GM19455 (cell line): ENCODE data around the gene PTTG1.

Source experiments
- ATAC-seq: cut with Tn5 transposase; IDR thresholded peaks from one replicate; pipeline ENCODE4 v1.9.1; 2021; ENCODE audit not compliant: unreplicated experiment

PTTG1 gene

DNA sequence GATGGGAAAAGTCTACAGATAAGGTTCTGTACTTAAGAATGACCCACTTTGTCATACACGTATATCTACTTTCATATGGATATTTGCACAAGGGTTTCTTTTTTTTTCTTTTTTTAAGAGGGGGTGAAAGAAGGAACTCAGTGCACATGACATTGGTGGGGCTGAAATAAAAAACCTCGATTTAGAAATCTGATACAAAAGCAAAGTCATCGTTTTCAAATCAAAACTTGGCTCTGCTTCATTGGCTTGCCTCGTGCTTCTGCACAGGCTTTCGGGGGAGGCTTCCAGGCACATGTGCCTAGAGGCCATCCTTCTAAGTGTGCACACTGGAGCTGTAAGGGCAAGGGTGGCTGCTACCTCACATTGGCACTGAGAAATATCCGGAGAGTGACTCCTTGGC is 31.1 kb downstream of the PTTG1 start:
- ATAC-seq = no peak

DNA sequence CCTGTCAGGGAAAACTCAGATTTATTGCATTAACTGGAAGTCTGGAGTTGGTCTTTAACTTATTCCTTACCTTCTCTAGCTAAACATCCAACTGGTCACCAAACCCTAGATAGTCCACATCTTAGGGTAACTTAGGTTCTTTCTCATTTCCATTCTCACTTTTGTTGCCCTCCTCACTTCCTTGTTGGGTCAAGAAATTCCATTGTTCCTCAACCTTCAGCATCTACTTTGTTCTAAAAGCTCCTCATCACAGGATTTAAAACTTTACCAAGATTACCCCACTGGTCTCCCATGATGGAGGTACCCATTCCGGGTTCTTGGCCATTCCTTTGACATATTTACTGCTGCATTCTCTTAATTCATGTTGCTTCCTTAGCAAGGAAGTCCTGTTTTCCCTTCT is 32.1 kb downstream of the PTTG1 start:
- ATAC-seq = no peak

DNA sequence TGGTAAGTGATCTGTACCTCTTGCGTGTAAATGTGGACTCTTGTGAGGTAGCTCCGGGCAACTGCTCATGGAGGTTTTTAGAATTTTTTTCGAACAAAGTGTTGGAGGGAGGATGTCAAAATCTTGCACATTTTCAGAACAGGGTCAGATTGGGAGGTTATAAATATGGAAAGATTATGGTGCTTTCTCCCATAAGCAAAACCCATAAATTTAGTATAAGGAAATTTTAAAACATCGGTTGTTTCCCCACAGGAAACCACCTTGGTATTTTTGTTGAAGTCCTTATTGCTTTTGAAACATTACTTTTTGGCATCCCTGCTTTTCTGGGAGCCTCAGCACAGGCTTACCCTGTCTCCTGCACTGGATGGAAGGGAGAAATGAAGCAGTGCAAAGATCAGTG is 33.9 kb downstream of the PTTG1 start:
- no peak for ATAC-seq

DNA sequence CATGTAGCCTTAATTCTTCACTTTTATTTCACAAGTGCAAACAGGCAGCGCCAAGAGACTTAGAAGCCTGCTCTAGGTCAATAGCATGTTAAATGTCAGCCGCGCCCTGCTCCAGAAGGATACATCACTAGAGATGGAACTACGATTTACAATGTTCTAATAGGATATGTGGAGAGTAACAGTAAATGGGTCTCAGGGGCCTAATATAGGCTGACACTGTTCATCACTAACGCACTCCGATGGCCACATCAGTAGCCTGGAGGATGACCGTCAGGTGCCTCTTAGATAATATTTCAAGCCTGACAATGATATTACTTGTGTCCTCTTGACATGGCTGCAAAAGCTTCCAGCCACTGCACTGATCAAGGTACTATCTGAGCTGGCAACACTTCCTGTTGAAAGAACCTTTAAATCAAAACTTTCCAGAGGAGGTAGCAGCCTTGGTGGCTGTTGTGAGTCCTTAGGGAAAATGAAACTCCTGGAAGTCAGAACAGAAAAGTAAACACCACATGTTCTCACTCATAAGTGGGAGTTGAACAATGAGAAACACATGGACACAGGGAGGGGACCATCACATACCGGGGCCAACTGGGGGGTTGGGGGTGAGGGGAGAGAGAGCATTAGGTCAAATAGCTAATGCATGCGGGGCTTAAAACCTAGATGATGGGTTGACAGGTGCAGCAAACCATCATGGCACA is 35.0 kb downstream of the PTTG1 start:
- no peak for ATAC-seq

DNA sequence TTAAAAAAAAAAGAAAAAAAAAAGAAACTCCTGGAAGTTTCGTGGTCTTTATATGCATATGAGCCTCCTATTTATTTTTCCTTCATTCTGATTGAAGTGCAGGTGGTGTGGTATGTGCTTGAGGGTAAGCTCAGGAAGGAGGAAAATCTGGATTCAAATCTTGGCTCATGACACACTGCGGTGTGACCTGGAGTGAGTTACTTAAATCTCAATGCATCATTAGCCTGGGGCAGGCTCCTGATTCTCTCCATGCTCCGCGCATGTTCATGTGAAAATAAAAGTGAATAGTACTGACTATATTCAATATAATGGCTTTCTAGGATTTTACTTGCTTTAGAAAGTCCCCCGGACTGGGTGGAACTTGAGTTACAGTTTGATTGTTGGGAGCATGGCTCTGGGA is 35.6 kb downstream of the PTTG1 start:
- no peak for ATAC-seq

DNA sequence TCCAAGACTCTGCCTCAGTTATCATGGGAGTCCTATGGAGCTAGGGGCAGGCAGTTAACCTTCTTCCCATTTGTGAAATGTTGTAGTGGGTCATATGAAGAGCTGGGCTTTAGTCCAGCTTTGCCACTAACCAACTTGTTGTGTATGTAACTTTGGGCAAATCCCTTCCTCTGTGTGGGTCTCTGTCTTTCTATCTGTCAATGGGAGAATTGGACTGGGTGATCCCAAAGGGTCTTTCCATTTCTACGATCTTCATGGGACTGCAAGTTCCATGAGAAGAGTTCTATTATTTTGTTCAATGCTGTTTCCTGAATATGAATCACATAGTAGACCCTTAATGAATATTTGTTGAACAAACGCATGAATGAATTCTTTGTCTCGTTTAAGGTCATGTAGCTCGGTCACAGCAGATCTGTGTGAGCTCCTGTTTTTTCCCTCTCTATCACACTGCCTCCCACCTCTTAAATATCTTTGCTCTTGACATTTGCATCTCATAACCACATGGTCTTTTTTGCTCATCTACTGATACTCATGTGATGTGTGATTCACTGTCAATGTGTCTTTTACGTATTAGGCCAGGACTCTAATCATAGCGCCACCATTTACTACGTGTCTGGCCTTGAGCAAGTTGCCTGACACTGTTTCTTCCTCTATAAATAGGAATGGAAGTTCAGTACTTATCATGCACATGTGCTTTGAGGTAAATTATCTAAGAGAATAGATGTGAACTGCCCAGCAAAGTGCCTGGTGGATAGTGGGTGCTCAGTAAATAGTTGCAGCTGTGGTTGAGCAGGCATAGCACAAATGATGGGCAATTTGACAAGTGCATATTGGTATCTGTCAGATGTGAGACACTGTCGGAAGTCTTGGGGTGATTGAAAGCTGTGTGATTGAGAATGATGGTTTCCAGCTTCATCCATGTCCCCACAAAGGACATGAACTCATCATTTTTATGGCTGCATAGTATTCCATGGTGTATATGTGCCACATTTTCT is 37.4 kb downstream of the PTTG1 start:
- peak; percentile 56 for ATAC-seq

DNA sequence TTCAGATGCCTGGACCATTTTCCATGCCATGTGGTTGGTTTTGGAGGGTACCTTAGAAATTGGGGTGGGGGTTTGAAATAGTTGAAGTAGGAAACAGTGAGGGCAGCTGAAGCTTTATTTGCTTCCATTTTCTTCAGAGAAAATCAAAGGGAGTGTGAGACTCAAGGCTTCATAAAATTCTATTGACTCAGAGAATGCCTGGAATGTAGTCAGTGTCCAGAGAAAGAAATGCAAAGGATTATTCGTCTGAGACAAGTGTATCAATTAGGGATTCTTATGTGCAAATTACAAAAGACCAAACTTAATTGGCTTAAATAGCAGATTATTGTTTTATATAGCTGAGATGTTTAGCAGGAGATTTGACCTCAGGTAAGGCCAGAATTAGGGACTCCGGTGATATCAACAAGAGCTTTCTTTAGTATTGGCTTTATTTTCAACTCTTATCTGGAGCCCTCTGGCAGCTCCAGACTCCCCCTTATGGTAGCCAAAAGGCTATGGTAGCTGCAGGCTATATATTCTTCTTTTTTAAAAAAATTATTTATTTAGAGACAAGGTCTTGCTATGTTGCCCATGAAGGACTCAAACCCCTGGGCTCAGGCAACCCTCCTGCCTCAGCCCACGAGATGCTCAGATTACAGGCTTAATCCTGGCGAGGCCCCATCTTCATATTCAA is 38.9 kb downstream of the PTTG1 start:
- ATAC-seq = no peak

DNA sequence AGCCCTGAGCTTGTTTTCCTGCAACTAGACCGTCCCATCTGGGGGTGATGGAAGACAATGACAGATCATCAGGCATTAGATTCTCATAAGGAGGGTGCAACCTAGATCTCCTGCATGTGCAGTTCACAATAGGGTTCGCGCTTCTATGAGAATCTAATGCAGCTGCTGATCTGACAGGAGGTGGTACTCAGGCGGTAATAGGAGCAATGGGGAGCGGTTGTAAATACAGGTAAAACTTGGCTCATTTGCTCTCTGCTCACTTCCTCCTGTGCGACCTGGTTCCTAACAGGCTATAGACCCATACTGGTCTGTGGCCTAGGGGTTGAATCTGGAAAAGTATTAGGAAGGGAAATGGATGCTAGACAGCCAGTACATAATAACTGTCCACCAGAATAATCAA is 39.7 kb downstream of the PTTG1 start:
- no peak for ATAC-seq

DNA sequence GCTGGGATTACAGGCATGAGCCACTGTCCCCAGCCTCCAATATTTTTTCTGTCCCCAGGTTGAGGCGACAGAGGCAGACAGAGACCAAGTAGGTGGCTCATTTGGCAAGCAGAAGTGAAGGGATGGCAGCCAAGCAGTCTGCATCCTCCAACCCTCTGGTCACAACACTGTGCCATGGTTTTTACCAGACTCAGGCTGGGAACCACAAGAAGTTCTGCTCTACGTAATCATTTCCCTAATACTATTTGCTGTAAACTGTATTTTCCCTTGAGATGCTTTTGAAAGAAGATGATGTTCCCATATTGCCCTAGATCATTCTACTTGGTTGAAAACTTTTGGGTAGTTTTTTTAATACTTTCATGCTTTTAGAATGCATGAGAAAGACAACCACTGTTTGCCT is 40.5 kb downstream of the PTTG1 start:
- no peak for ATAC-seq

DNA sequence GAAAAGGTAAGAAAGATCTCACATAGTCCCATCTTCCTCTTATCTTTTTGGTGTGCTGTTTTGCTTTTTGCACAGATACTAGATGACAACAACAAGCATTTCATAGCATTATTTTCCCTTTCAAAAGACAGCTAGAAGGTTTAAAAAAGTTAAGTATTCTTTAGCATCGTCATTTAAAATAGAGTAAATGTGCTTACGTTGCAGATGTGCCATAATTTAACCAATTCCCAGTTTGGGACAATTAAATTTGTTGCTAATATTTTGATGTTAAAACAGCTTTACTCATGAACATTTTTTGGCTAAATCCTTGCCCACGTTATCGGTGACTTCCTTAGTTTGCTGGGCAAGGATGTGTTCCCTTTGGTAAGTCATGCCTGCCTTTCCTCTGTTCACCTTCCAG is 41.6 kb downstream of the PTTG1 start:
- no peak for ATAC-seq

DNA sequence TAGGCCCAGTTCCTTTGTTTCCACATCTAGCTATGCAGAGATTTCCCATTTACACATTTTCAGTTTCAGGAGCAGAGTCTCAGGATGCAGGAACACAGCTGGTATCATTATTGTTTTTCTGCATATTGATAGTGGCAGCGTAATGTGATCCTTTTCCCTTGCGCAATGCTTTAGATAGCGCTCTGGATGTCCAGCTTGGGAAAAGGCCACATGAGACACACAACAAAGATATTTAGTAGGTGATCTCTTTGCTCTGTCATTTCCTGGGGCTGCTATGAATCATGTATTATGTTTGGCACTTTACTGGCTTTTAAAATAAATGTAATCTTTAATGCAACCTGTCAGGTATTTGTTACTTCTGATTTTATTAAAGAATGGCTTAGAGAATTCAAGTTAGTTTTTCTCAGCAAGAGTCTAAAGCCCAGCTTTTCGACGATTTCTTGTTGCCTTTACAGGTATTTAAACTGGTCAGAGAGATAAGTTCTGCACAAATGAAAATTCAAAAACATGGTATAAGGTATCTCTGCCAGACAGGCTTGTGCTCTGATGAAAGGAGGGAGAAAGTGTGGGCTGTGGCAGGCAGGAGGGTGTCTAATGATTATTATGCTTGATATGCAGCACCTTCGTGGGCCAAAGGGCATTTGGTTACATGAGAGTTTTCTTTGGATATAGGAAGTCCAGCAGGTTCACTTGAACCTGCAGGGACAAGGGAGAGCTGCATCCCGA is 42.2 kb downstream of the PTTG1 start:
- ATAC-seq = no peak

DNA sequence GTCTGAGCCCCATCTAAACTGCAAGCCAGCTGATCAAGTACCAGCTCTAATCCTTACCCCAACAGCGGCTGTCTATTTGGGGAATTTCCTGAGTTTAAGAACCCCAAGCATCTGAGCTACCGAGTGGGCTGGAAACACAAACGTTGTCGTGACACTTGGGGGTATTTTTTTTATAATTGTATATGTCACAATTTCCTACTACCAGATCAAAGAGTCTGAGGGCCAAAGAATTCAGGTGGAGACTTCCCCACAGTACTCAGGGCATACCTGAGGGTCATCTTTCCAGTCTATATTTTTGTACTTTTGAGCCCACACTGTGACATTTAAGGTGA is 42.8 kb downstream of the PTTG1 start:
- ATAC-seq = no peak

DNA sequence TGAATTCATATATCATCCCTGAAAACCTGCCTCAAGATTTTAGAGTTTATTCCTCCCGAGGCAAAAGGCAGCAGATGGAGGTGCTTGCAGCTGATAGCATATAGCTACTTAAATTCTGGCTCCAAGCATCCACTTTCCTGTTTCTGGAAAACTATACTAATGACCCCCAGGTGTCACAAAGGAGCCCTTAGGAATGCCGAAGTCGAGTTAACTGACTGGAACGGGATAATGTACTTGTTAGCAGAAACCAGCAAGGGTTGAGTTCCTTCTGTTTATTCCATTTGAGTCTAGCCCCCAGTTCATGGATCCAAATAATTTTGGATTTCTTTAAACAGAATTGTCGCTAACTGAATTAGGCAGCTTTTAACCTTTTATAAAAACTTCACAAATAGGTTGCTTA is 44.5 kb downstream of the PTTG1 start:
- ATAC-seq = no peak

DNA sequence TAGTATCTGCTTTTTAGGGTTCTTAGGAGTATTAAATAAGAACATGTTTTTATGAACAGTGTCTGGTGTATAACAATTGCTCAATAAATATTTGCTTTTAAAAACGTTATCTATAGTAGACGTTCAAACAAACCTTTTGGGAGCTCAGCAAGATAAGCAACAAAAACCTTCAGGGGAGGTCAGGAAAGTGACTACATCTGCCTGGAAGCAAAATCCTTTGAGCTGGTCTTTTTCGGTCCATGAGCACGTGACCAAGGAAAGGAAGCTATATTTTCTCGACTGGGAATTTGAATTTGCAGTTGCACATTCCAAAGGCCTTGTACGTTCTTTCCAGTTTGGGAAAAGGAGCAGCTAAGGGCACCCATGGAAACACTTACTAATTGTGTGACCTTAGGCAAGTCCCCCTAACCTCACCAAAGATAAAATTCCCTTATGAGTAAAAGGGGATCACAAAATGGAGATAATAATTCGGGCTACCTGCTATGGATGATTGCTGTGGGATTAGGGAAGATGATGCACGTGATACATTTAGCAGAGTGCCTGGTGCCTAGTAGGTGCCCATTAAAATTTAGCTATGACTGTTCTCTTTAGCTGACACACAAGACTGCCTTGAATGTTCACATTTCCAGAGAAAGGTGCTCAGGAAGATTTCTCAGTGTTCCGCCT is 45.4 kb downstream of the PTTG1 start:
- no peak for ATAC-seq

DNA sequence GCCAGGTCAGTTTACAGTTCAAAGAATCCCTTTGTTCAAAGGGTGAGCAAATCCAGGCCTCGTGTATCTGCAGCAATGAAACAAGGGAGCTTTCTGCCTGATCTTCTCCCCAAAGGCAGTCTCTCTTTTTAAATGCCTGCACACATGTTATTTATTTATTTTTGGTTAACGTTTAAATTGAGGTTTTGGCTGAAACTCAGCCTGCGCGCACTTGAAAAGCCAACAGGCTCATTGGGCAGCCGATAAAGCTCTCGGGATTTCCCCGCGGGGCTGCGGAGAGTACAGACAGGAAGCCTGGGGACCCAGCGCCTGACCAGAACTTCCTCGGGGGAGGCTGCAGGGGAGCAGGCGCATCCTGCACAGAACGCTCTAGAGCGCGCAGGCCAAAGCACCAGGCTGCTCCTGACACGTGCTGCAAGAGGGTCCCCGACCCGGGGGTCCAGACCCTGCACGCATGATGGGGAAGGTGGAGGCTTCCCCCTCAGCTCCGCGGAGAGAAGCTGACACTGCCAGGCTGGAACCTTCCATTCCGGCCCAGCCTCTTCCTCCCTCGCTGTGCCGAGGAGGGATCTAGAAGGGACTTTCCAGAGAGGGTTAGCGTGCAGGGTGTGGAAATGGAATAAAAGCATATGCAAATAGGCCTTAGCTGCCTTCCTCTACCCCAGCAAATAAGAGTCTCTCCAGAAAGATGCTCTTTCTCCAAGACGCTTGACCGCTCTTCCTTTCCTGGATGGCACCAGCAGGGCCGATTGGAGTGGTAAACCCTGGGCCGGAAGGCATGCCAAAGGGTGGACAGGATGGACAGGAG is 46.1 kb downstream of the PTTG1 start:
- peak; percentile 95 for ATAC-seq

DNA sequence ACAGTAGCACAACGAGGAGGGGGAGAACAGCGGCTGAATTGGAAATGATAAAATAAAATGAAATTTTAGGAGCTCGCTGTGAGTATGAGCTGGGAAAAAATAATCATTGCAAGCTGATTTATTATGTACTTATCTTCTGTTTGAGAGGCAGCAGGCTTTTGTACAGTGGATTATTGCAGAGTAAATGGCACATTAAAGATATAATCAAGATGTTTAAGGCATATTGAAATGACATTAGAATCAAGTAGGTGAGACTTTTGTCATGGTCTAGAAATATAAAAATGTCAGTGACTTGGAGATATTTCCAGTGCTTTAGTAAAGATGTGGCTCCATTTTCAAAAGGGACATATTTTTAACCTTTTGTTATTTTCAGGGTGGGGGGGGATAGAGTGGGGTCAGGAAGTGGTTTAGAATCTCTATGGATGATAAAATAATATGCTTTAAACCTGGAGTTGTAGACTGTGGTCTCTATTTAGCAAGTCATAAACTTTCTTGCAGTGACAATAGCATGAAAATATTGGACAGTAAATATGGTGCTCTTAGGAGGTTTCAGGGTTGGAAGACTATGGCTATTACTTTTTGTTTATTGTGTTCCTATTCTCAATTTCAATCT is 46.8 kb downstream of the PTTG1 start:
- ATAC-seq = no peak

DNA sequence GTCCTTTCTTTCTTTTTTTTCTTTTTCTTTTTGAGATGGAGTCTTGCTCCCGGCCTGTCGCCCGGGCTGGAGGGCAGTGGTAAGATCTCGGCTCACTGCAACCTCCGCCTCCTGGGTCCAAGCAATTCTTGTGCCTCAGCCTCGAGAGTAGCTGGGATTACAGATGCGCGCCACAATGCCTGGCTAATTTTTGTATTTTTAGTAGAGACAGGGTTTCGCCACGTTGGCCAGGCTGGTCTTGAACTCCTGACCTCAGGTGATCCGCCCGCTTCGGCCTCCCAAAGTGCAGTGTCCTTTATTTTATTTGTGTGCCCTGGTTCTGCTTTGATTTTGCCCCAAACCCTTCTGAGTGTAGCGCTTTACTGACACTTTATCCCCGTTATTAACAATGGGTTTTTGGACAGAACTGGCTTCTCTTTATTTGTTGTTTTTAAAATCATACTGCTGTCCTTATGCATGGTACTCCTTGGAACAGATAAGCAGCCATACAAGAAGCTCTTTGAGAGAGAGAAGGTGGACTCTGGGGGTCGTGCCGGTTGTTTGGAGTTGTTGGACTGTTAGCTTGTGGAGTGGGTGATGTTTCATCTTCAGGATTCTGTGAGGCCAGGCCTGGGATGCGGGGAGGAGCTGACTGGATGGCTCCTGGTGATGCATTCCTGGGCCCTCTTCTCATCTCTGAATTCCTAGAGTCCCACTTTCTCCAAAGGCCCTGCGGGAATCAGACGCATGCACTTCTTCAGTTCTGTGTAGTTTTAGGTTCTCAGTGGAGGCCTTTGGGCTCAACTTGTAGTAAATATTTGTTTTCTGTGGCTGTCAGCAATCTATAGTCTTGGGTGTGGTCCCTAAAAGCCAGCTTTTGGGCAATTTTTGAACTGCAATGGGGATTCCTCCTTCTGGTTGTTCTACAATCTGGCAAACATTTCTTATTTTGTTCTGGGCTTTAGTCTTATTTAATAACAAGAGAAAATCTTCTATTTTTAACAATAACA is 47.8 kb downstream of the PTTG1 start:
- no peak for ATAC-seq
